ENCODE results near the gene AAGAB. TPM values are rescaled to one million over a fixed set of nuclear protein-coding genes. Genes with fewer than 3 reads are reported as not detected.

Gene AAGAB
- total and polyA plus RNA-seq, 3 donors from 2014 or later = 36.4 to 40.4 (median 36.6) TPM

- WGBS, 2 donors = 74 to 79% methylated on average over 3 of the region's 3 CpGs
- Histone ChIP-seq H3K27me3 (no peaks in the 10 kb centered on the region), H3K36me3 (ENCODE audit: low read depth, missing control alignments) (no peaks in the 10 kb centered on the region), H3K4me1 (no peaks in the 10 kb centered on the region), H3K4me3 (no peak overlapping the region), H3K9me3 (no peaks in the 10 kb centered on the region), H3K27ac (no peak overlapping the region)
- intact Hi-C loops (cut with DNase I; ENCODE audit: low total_unique reads) = no loop called here
- TF ChIP-seq POLR2A (IDR thresholded peaks at IDR 0.05) (no peak), CTCF (IDR thresholded peaks at IDR 0.05) (no peak)
- DNase-seq = no peak
These were observed 1.6 kb upstream of the AAGAB start for GRCh38 chr15:67256051-67256450.

GRCh38 chr15:67253549-67254237, 768 bp downstream of the AAGAB start:
- intact Hi-C loops (cut with DNase I; ENCODE audit: low total_unique reads) = no loop called here
- Histone ChIP-seq H3K36me3 (ENCODE audit: low read depth, missing control alignments) (no peaks in the 10 kb centered on the region), H3K9me3 (no peaks in the 10 kb centered on the region), H3K27ac (peak overlapping the region; percentile 46 to 81), H3K27me3 (no peaks in the 10 kb centered on the region), H3K4me3 (peak overlapping the region; percentile 81 to 82), H3K4me1 (no peaks in the 10 kb centered on the region)
- no peak for DNase-seq
- TF ChIP-seq POLR2A (IDR thresholded peaks at IDR 0.05) = no peak
- no peak for TF ChIP-seq CTCF (IDR thresholded peaks at IDR 0.05)
- WGBS, 2 donors = 18 to 30% methylated on average over 15 of the region's 15 CpGs

- H3K9me3 ChIP-seq = no peaks in the 10 kb centered on the region
- H3K4me3 ChIP-seq = peak overlapping the region; percentile 81 to 82
- H3K4me1 ChIP-seq = no peaks in the 10 kb centered on the region
- no peak overlapping the region for H3K27ac ChIP-seq
- no peaks in the 10 kb centered on the region for H3K36me3 ChIP-seq (ENCODE audit: low read depth, missing control alignments)
- DNase-seq = no peak
- intact Hi-C loops (cut with DNase I; ENCODE audit: low total_unique reads) = no loop called here
- TF ChIP-seq POLR2A (IDR thresholded peaks at IDR 0.05) (no peak), CTCF (IDR thresholded peaks at IDR 0.05) (no peak)
- WGBS, 2 donors = 61 to 80% methylated on average over 10 to 12 of the region's 12 CpGs
- H3K27me3 ChIP-seq = no peaks in the 10 kb centered on the region
These were observed 1.4 kb downstream of the AAGAB start for GRCh38 chr15:67253101-67253500.

GRCh38 chr15:67251318-67251717, 3.1 kb downstream of the AAGAB start:
- intact Hi-C loops (cut with DNase I; ENCODE audit: low total_unique reads) = no loop called here
- Histone ChIP-seq H3K4me1 (no peaks in the 10 kb centered on the region), H3K27me3 (no peaks in the 10 kb centered on the region), H3K4me3 (no peak overlapping the region), H3K9me3 (no peaks in the 10 kb centered on the region), H3K36me3 (ENCODE audit: low read depth, missing control alignments) (no peaks in the 10 kb centered on the region), H3K27ac (no peak overlapping the region)
- TF ChIP-seq POLR2A (IDR thresholded peaks at IDR 0.05) (no peak), CTCF (IDR thresholded peaks at IDR 0.05) (no peak)
- no peak for DNase-seq
- 92 to 96% methylated on average over 5 of the region's 5 CpGs for WGBS, 2 donors

- no peaks in the 10 kb centered on the region for H3K4me1 ChIP-seq
- no peak overlapping the region for H3K27ac ChIP-seq
- DNase-seq = no peak
- H3K27me3 ChIP-seq = no peaks in the 10 kb centered on the region
- H3K9me3 ChIP-seq = no peaks in the 10 kb centered on the region
- no peak overlapping the region for H3K4me3 ChIP-seq
- no peak for TF ChIP-seq CTCF (IDR thresholded peaks at IDR 0.05)
- TF ChIP-seq POLR2A (IDR thresholded peaks at IDR 0.05) = no peak
- H3K36me3 ChIP-seq (ENCODE audit: low read depth, missing control alignments) = no peaks in the 10 kb centered on the region
- intact Hi-C loops (cut with DNase I; ENCODE audit: low total_unique reads) = no loop called here
These were observed 4.6 kb downstream of the AAGAB start for GRCh38 chr15:67249830-67250229.

Measured in testis (tissue), 3 donors.